Body of pancreas (tissue), 4 donors: ENCODE measurements around the gene ZBTB18.

Experiments used
- CTCF ChIP-seq, 7 experiments: fragments of 450-650 bp in 4 of 7; fragments of 200-600 bp in 3 of 7; sonication (generic) in 3 of 7; IDR thresholded peaks; one replicate each; pipeline ENCODE4 v1.5.1; 2016 to 2019; ENCODE audit warnings: antibody characterized with exemption in 7 of 7
- POLR2A ChIP-seq, 3 donors: fragments of 450-650 bp; IDR thresholded peaks; one replicate each; pipeline ENCODE4 v1.6.1; 2016; ENCODE audit warnings: antibody characterized with exemption in 3 of 3, mild to moderate bottlenecking in 2 of 3

- TF ChIP-seq POLR2A (IDR thresholded peaks at IDR 0.05) = no peak
- TF ChIP-seq CTCF (IDR thresholded peaks at IDR 0.05) = no peak
Measured at GRCh38 chr1:244012202-244012601, 38.9 kb upstream of the ZBTB18 start.
